Upper lobe of left lung (tissue), 6 donors: ENCODE results near the gene RSPRY1. TPM values are rescaled to one million over a fixed set of nuclear protein-coding genes. Genes with fewer than 3 reads are reported as not detected.

Experiments used
- ATAC-seq, 2 donors: fragments of 200-7000 bp; cut with Tn5 transposase; one replicate each; pipeline ENCODE4 v1.9.1; 2022; ENCODE audit warnings: mild to moderate bottlenecking in 2 of 2, moderate library complexity in 2 of 2; ENCODE audit not compliant: low FRiP score in 2 of 2
- DNase-seq, 2 donors: peaks; one replicate each; pipeline ENCODE4 v3.0.0-alpha.2; 2019 to 2020
- H3K27ac ChIP-seq, 4 donors: fragments of 200-600 bp; sonication (generic); one replicate each; pipeline ENCODE4 v1.5.1; 2016 to 2019
- H3K27me3 ChIP-seq, 4 donors: fragments of 200-600 bp; sonication (generic); one replicate each; pipeline ENCODE4 v1.5.1; 2017 to 2019
- H3K36me3 ChIP-seq, 4 donors: fragments of 200-600 bp; sonication (generic); one replicate each; pipeline ENCODE4 v1.5.1; 2016 to 2019
- H3K4me1 ChIP-seq, 4 donors: fragments of 200-600 bp; sonication (generic); one replicate each; pipeline ENCODE4 v1.5.1; 2018 to 2019
- H3K4me3 ChIP-seq, 4 donors: fragments of 200-600 bp; sonication (generic); one replicate each; pipeline ENCODE4 v1.5.1; 2017 to 2019; ENCODE audit warnings: mild to moderate bottlenecking in 2 of 4, moderate library complexity in 1 of 4
- H3K9me3 ChIP-seq, 4 donors: fragments of 200-600 bp; sonication (generic); one replicate each; pipeline ENCODE4 v1.5.1; 2018 to 2019
- EP300 ChIP-seq, 4 donors: sonication (generic); formaldehyde crosslinking; IDR thresholded peaks; one replicate each; pipeline ENCODE4 v1.5.1; 2017; ENCODE audit warnings: antibody characterized with exemption in 4 of 4, control low read depth in 2 of 4
- POLR2A ChIP-seq, 4 donors: fragments of 450-650 bp; IDR thresholded peaks; one replicate each; pipeline ENCODE4 v1.5.1; 2016 to 2017; ENCODE audit warnings: antibody characterized with exemption in 4 of 4, mild to moderate bottlenecking in 2 of 4
- POLR2AphosphoS5 ChIP-seq, 2 donors: sonication (generic); formaldehyde crosslinking; IDR thresholded peaks; one replicate each; pipeline ENCODE4 v1.5.1; 2017; ENCODE audit warnings: antibody characterized with exemption in 2 of 2
- WGBS, 2 donors: methylation state at CpG; one replicate each; pipeline ENCODE4 v1.1.5; 2017 to 2018; 5-methylcytosine and 5-hydroxymethylcytosine counted together
- total RNA-seq, 6 donors: library from RNA; depleted of rRNA in 4 of 6; stranded (reverse); fragments of >200 nt in 4 of 6; gene quantifications; one replicate each; pipeline versions ENCODE4 v1.1.0 to v1.2.1, GENCODE V29; 2016 to 2021
- TF ChIP-seq, protein P1 (sequence below), 6 experiments: fragments of 450-650 bp in 4 of 6; fragments of 200-600 bp in 2 of 6; sonication (generic) in 2 of 6; IDR thresholded peaks; one replicate each; pipeline ENCODE4 v1.5.1; 2016 to 2019; ENCODE audit warnings: antibody characterized with exemption in 6 of 6
- donor health status: DM: no; HTN: no; CAD: no; lungs with moderate emphysema.
- donor health status: DM: no; HTN: yes; CAD: no; lungs with severe emphysema.

The RSPRY1 gene
- total RNA-seq, 6 donors from 2014 or later: 26.9 to 102 (median 30.3) TPM

DNA sequence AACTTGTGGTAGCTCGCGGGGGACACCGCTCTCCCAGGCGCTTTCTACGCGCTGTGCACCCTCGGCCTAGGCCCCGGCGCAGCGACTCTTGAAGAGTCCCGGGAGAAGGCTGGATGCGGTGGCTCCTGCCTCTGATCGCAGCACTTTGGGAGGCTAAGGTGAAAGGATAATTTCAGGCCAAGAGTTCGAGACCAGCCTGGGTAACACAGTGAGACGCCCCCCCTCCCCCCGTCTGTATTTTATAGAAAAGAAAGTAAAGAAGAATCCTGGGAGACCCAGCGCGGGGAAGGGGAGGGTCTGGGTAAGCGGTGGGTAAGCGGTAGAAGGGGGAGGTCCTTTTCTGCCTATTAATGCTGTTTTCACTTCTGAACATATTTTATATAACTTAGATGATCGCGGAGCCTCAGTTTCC lies 98.8 kb downstream of the RSPRY1 start:
- H3K27ac ChIP-seq: peak overlapping the region; percentile 78 to 86 (median 86)

DNA sequence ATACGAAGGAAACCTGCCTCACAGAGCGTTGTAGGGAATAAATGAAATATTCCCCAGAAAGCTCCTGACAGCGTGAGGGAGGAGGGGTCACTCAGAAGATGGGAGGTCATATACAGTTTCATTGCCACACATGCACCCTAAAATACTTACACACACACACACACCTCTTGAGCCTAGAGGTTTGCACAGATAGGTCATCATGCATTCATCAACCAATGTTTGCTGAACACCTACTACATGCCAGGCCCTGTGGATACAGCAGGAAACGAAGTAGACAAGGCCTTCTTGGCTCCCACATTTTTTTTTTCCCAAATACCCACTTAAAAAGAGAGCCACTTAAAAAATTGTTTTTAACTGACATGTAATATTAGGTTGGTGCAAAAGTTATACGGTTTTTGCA lies 99.2 kb downstream of the RSPRY1 start:
- no peak overlapping the region for H3K4me3 ChIP-seq
- WGBS, 2 donors: 65 to 78% methylated on average over 5 of the region's 5 CpGs
- no peak for DNase-seq

More for the DNA sequence above, 98.8 kb downstream of the RSPRY1 start:
- Histone ChIP-seq H3K9me3 (no peaks in the 10 kb centered on the region), H3K36me3 (no peaks in the 10 kb centered on the region), H3K4me3 (peak overlapping the region; percentile 62 to 91 (median 68)), H3K4me1 (peaks cover 9 to 46% (median 24%) of the 10 kb centered on the region in 4 donors), H3K27me3 (peaks cover 0 to 14% (median 8%) of the 10 kb centered on the region in 4 donors)
- DNase-seq (no peak), ATAC-seq (no peak)
- WGBS, 2 donors: 17 to 24% methylated on average over 16 to 21 of the region's 22 CpGs
- TF ChIP-seq, protein P1, sequence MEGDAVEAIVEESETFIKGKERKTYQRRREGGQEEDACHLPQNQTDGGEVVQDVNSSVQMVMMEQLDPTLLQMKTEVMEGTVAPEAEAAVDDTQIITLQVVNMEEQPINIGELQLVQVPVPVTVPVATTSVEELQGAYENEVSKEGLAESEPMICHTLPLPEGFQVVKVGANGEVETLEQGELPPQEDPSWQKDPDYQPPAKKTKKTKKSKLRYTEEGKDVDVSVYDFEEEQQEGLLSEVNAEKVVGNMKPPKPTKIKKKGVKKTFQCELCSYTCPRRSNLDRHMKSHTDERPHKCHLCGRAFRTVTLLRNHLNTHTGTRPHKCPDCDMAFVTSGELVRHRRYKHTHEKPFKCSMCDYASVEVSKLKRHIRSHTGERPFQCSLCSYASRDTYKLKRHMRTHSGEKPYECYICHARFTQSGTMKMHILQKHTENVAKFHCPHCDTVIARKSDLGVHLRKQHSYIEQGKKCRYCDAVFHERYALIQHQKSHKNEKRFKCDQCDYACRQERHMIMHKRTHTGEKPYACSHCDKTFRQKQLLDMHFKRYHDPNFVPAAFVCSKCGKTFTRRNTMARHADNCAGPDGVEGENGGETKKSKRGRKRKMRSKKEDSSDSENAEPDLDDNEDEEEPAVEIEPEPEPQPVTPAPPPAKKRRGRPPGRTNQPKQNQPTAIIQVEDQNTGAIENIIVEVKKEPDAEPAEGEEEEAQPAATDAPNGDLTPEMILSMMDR (IDR thresholded peaks at IDR 0.05): no peak
- TF ChIP-seq EP300 (IDR thresholded peaks at IDR 0.05): no peak
- no peak for TF ChIP-seq POLR2AphosphoS5 (IDR thresholded peaks at IDR 0.05)
- no peak for TF ChIP-seq POLR2A (IDR thresholded peaks at IDR 0.05)

DNA sequence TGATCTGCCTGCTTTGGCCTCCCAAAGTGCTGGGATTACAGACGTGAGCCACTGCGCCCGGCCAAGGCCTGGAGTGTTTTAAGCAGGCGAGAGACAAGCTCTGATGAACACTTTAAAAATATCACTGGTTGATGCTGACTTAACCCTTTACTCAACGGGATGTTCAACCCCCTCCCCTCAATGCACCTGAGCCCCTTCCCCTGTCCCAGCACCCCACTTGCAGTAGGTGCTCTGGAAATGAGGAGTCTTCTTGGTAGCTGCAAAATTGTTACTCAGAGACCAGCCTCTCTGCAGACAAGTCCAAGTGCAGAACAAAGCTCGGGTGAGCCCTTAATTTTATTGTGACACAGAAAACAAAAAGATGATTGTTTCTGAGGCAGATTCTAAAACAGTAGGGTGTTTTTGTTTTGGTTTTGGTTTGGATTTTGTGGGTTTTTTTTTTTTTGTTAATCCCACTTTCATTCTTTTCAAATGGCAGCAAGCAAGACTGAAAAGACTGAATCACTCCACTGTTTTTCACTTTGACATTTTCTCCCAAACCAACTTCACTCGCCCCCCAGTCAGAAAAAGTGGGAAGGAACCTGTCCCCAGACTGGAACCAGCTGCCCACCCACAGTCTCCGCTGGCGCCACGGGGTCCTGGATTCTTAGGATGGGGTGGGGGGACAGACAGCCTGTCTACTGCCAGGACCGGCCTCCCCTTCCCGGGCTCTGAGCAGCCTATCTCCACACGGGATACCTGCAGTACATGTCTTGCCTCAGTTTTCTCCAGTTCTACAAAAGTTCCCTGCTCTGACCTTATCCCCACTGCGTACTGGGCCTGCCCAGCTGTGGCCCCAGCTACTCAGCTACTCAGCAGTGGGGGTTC lies 103.5 kb downstream of the RSPRY1 start:
- ATAC-seq: no peak
- no peak overlapping the region for H3K4me3 ChIP-seq
- H3K27ac ChIP-seq: no peak overlapping the region
- TF ChIP-seq, protein P1 (IDR thresholded peaks at IDR 0.05): no peak
- TF ChIP-seq POLR2A (IDR thresholded peaks at IDR 0.05) (no peak), POLR2AphosphoS5 (IDR thresholded peaks at IDR 0.05) (no peak), EP300 (IDR thresholded peaks at IDR 0.05) (no peak)
- DNase-seq: no peak
- H3K4me1 ChIP-seq: peaks cover 0 to 9% (median 6%) of the 10 kb centered on the region in 4 donors
- H3K36me3 ChIP-seq: no peaks in the 10 kb centered on the region
- H3K9me3 ChIP-seq: no peaks in the 10 kb centered on the region
- 71 to 86% methylated on average over 13 to 14 of the region's 14 CpGs for WGBS, 2 donors
- peaks cover 0 to 3% (median 1%) of the 10 kb centered on the region in 4 donors for H3K27me3 ChIP-seq

More for the DNA sequence above, 99.2 kb downstream of the RSPRY1 start:
- Histone ChIP-seq H3K4me1 (peaks cover 6 to 42% (median 21%) of the 10 kb centered on the region in 4 donors), H3K9me3 (no peaks in the 10 kb centered on the region), H3K36me3 (no peaks in the 10 kb centered on the region), H3K27me3 (peaks cover 0 to 14% (median 8%) of the 10 kb centered on the region in 4 donors), H3K27ac (no peak overlapping the region)
- ATAC-seq: no peak
- TF ChIP-seq POLR2AphosphoS5 (IDR thresholded peaks at IDR 0.05) (no peak), EP300 (IDR thresholded peaks at IDR 0.05) (no peak), POLR2A (IDR thresholded peaks at IDR 0.05) (no peak)
- TF ChIP-seq, protein P1 (IDR thresholded peaks at IDR 0.05): no peak

Other genes with a start within 250 kb of the RSPRY1 start
- 1 to 10 TPM in 1 of 6 donors, under 1 TPM in 4, not detected in 1; 0.29 to 1.5 (median 0.91) TPM for gene CETP, start 224.4 kb upstream of the RSPRY1 start, total RNA-seq
- gene NLRC5, start 196.8 kb upstream of the RSPRY1 start, total RNA-seq: 100 to 1,000 TPM in 2 of 6 donors, 10 to 100 TPM in 4; 29.2 to 361 (median 52.7) TPM
- 10 to 100 TPM; 39.4 to 58.7 (median 53.1) TPM for gene CPNE2, start 93.7 kb upstream of the RSPRY1 start, total RNA-seq
- gene PSME3IP1, start 290 bp upstream of the RSPRY1 start, total RNA-seq: 100 to 1,000 TPM in 1 of 6 donors, 10 to 100 TPM in 5; 49.9 to 113 (median 75.2) TPM
- 10 to 100 TPM; 18.9 to 74.9 (median 54.2) TPM for gene ARL2BP, start 58.9 kb downstream of the RSPRY1 start, total RNA-seq
- gene PLLP, start 98.3 kb downstream of the RSPRY1 start, total RNA-seq: 100 to 1,000 TPM in 4 of 6 donors, 10 to 100 TPM in 2; 38.8 to 184 (median 114) TPM
- gene CCL22, start 172.5 kb downstream of the RSPRY1 start, total RNA-seq: 1 to 10 TPM in 1 of 6 donors, under 1 TPM in 3, not detected in 2; 0.39 to 4.7 (median 0.71) TPM
- 100 to 1,000 TPM in 1 of 6 donors, 10 to 100 TPM in 4, 1 to 10 TPM in 1; 6.3 to 106 (median 31.7) TPM for gene CX3CL1, start 186.2 kb downstream of the RSPRY1 start, total RNA-seq
- gene CCL17, start 218.4 kb downstream of the RSPRY1 start, total RNA-seq: 10 to 100 TPM in 1 of 6 donors, 1 to 10 TPM in 2, not detected in 3; 2.8 to 24.2 (median 5.8) TPM